Activated CD8-positive, alpha-beta memory T cell treated with anti-CD3 and anti-CD28 coated beads, Interleukin-2, amount 50 U/mL, for 24 hours (primary cell): ENCODE measurements around the gene DOK4.

Source experiments
- DNase-seq: peaks from one replicate; pipeline ENCODE4 v3.0.0-alpha.2; 2020; ENCODE audit errors: extremely low read depth

DOK4 gene

GRCh38 chr16:57519796-57520360 is 33.6 kb upstream of the DOK4 start:
- peak; percentile 56 for DNase-seq

- DNase-seq = no peak
Observed at GRCh38 chr16:57518922-57519321, 32.6 kb upstream of the DOK4 start.

- no peak for DNase-seq
Observed at GRCh38 chr16:57518520-57518919, 32.2 kb upstream of the DOK4 start.

GRCh38 chr16:57517397-57518367 is 31.4 kb upstream of the DOK4 start:
- no peak for DNase-seq

GRCh38 chr16:57516773-57517172 is 30.5 kb upstream of the DOK4 start:
- DNase-seq = no peak

- no peak for DNase-seq
Observed at GRCh38 chr16:57516176-57516725, 30.0 kb upstream of the DOK4 start.

GRCh38 chr16:57514791-57515600 is 28.7 kb upstream of the DOK4 start:
- no peak for DNase-seq

GRCh38 chr16:57514371-57514770 is 28.1 kb upstream of the DOK4 start:
- DNase-seq = no peak

- no peak for DNase-seq
Observed at GRCh38 chr16:57513371-57514102, 27.2 kb upstream of the DOK4 start.

GRCh38 chr16:57512296-57513001 is 26.2 kb upstream of the DOK4 start:
- DNase-seq = no peak

- no peak for DNase-seq
Observed at GRCh38 chr16:57510016-57510871, 24.0 kb upstream of the DOK4 start.

- DNase-seq = no peak
Observed at GRCh38 chr16:57509231-57509923, 23.1 kb upstream of the DOK4 start.

GRCh38 chr16:57508035-57508425 is 21.7 kb upstream of the DOK4 start:
- DNase-seq = no peak

GRCh38 chr16:57507136-57508034 is 21.1 kb upstream of the DOK4 start:
- no peak for DNase-seq

GRCh38 chr16:57505169-57505568 is 18.9 kb upstream of the DOK4 start:
- DNase-seq = no peak

- no peak for DNase-seq
Observed at GRCh38 chr16:57504491-57504890, 18.2 kb upstream of the DOK4 start.

- no peak for DNase-seq
Observed at GRCh38 chr16:57504001-57504400, 17.7 kb upstream of the DOK4 start.

- DNase-seq = no peak
Observed at GRCh38 chr16:57503366-57503765, 17.1 kb upstream of the DOK4 start.
